ENCODE measurements around the gene POLR2J.
"Not testable (repeated sequence)": the region's sequence is repeated elsewhere in the genome, so short reads cannot be mapped to it uniquely, and the experiment has no call there.

POLR2J gene

GRCh38 chr7:102464577-102465280, 14.0 kb downstream of the POLR2J start, which contains the start of the genes ALKBH4 and LRWD1:
ALKBH4 (minus strand) TSS chr7:102464863; CDS start chr7:102464836, 27 bp downstream.
LRWD1 (plus strand) TSS chr7:102464984; CDS start chr7:102465081, 97 bp downstream.
- peak; percentile 92 for DNase-seq

GRCh38 chr7:102463841-102464576, 14.7 kb downstream of the POLR2J start:
- no peak for DNase-seq

- no peak for DNase-seq
These were observed 18.3 kb downstream of the POLR2J start for GRCh38 chr7:102460467-102460866.

GRCh38 chr7:102459221-102459844, 19.4 kb downstream of the POLR2J start:
- no peak for DNase-seq

- no peak for DNase-seq
These were observed 21.3 kb downstream of the POLR2J start for GRCh38 chr7:102457352-102457924.

- no peak for DNase-seq
These were observed 22.4 kb downstream of the POLR2J start for GRCh38 chr7:102456327-102456726.

GRCh38 chr7:102455596-102455995, 23.1 kb downstream of the POLR2J start:
- no peak for DNase-seq

- not testable (repeated sequence) for DNase-seq
These were observed 23.8 kb downstream of the POLR2J start for GRCh38 chr7:102454932-102455331.

- no peak for DNase-seq
These were observed 24.3 kb downstream of the POLR2J start for GRCh38 chr7:102454468-102454867.

GRCh38 chr7:102453319-102453718, 25.4 kb downstream of the POLR2J start:
- DNase-seq = no peak

GRCh38 chr7:102452451-102452850, 26.3 kb downstream of the POLR2J start:
- no peak for DNase-seq

GRCh38 chr7:102451371-102452054, 27.2 kb downstream of the POLR2J start:
- DNase-seq = no peak

GRCh38 chr7:102450242-102450641, 28.5 kb downstream of the POLR2J start:
- DNase-seq = no peak

GRCh38 chr7:102449136-102449535, 29.6 kb downstream of the POLR2J start:
- DNase-seq = no peak

GRCh38 chr7:102447311-102447710, 31.4 kb downstream of the POLR2J start:
- DNase-seq = no peak

- DNase-seq = no peak
These were observed 32.1 kb downstream of the POLR2J start for GRCh38 chr7:102446387-102447156.

GRCh38 chr7:102445674-102446071, 33.0 kb downstream of the POLR2J start:
- no peak for DNase-seq

- no peak for DNase-seq
These were observed 33.6 kb downstream of the POLR2J start for GRCh38 chr7:102444961-102445673.

- DNase-seq = no peak
These were observed 38.5 kb downstream of the POLR2J start for GRCh38 chr7:102439963-102440795.

GRCh38 chr7:102436118-102436517, 42.6 kb downstream of the POLR2J start:
- no peak for DNase-seq

Data from activated T-cell treated with anti-CD3 and anti-CD28 coated beads for 4 hours (primary cell).